ENCODE results near the gene PPP6R1.

- TF ChIP-seq CTCF (IDR thresholded peaks at IDR 0.05) (no peak), POLR2A (IDR thresholded peaks at IDR 0.05) (no peak), POLR2AphosphoS5 (IDR thresholded peaks at IDR 0.05) (no peak)
These were observed 43.5 kb upstream of the PPP6R1 start for GRCh38 chr19:55302318-55302703.
